HG03103 (cell line): ENCODE data around the gene RAPH1.

Experiments used
- ATAC-seq: cut with Tn5 transposase; IDR thresholded peaks from one replicate; pipeline ENCODE4 v1.9.1; 2021; ENCODE audit warnings: low read depth; ENCODE audit not compliant: unreplicated experiment

Gene RAPH1

DNA sequence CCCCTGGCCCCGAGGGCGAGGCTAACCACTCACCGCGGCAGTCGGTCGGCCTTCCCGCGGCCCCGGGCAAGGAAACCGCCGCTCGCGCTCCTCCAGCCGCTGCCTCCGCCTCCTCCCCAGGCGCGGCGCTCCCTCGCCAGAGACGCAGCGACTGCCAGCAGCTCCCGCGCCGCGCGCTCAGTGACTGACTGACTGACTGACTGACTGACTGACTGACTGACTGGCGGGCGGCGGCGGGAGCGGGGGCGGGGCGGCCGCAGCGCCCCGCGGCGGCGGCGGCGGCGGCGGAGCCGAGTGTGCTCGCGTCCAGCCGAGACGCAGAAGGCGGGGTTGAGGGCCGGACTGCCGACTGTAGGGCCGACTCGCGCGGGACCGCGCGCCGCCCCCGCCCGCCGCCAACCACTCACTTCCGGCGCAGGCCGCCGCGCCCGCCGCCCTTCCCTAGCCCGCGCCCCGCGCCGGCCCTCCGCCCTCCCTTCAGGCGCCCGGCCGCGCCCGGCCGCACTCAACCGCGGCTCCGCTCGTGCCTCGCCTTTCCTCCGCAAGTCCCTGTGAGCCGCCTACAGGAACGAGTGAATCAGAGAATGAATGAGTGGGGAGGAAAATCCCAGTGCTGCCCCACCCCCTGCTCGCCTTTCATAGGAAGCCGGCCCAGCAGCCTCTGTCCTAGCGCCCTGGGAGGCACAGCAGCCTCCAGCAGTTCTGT lies at the start of gene RAPH1:
RAPH1 (minus strand) TSS at position 224 of the 706 bp plus-strand sequence. CDS start 39,948 bp downstream, outside the sequence.
- peak; percentile 52 for ATAC-seq

DNA sequence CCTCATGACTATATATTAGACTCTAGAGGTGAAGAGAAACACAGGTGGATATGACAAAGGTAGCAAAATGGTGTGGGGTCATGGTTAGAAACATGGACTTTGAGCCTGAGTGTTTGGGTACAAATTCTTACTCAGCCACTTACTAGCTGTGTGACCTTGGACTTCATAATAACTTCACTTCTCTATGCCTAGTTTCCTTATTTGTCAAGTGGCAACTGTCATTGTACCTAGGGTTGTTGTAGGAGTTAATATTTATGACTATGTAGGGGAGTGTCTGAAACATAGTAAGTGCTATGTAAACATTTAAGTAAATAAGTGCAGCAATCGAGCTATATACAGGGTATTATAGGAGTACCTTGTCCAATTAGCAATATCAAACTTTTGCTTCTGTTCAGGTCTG lies 49.7 kb upstream of the RAPH1 start:
- no peak for ATAC-seq

DNA sequence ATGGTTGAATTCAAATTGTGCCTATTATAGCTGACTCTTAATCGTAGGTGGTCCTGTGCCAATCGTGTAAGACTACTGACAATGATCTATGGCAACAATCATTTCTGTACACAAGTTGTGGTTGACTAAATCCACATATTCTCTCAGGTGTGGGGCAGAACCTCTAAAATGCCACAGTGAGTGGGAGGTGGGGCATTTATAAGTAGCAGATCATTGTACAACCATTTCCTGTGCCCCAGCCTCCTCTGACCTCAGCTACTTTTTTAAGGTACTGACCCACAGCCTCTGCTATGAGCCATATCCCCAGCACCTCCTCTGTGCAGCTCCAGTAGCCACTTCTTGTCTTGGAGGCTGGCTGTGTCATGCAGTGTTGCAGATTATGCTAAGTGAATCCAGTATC lies 48.6 kb upstream of the RAPH1 start:
- ATAC-seq: peak; percentile 37

DNA sequence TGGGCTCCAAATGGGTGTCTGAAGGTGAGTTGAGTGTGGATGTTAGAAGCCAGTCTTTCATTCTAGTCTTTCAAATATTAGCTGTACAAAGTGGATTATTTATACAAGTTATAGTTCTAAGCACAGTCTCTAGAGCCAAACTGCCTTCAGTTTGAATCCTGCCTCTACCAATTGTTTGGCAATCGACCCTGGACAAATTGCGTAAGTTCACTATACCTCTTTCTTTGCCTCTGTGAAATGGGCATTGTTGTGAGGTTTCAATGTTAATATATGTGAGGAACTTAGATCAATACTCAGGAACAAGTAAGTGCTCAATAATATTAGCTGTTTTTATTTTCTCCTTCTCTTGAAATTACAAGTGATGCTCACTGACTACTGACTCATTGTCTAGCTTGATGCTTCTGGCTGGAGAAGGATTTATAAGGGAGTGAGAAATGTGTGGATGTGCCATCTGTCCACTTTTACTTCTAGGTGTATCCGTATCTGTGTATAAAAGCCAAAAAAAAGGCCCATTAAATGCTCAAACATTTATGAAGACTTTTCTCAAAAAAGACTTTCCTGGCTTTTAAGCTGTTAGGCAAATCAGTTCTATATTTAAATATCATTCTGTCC lies 48.1 kb upstream of the RAPH1 start:
- ATAC-seq: no peak

GRCh38 chr2:203582468-203582867 lies 47.4 kb upstream of the RAPH1 start:
- ATAC-seq: no peak

- no peak for ATAC-seq
Observed at GRCh38 chr2:203580844-203581243, 45.7 kb upstream of the RAPH1 start.

GRCh38 chr2:203579730-203580129 lies 44.6 kb upstream of the RAPH1 start:
- ATAC-seq: no peak

DNA sequence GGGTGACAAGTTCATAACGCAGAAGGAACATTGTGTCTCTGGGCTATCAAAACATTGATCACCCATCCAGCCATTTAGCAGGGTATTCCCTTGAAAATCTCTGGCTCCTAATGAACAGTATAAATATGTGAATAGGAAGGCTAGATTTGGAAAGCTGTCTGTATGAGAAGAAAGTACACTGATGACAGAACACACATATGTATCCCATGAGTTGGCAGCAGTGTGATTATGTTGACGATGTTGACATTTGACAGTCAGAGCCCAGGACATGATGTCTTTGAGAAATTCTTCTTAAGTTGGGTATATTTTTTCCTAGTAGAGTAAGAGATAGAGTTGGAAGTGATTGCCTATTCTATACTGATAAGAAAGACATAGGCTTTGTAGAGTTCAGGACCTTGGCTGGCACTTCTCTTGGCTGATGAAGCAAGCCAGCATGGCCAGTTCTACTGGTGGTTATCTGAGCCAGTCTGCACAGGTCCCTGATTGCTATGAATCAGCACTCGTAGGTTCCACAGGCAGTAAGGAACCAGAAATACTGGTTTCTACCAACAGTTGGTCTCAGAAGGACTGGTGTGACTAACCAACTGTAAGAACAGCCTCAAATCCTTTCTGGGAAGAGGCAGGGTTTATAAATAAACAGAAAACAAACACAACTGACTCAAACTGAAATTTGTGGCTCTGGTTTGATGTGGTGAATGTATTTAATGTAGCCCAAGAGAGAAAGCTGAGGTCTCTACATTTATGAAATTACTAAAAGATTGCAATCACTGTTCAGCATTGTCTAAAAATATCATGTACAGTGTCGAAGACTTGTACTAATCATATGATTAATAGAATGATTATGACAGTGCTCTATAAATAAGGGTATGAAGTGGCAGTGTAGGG lies 43.9 kb upstream of the RAPH1 start:
- ATAC-seq: peak; percentile 93

- ATAC-seq: no peak
Observed at GRCh38 chr2:203574824-203575223, 39.7 kb upstream of the RAPH1 start.

GRCh38 chr2:203572316-203572715 lies 37.2 kb upstream of the RAPH1 start:
- no peak for ATAC-seq

DNA sequence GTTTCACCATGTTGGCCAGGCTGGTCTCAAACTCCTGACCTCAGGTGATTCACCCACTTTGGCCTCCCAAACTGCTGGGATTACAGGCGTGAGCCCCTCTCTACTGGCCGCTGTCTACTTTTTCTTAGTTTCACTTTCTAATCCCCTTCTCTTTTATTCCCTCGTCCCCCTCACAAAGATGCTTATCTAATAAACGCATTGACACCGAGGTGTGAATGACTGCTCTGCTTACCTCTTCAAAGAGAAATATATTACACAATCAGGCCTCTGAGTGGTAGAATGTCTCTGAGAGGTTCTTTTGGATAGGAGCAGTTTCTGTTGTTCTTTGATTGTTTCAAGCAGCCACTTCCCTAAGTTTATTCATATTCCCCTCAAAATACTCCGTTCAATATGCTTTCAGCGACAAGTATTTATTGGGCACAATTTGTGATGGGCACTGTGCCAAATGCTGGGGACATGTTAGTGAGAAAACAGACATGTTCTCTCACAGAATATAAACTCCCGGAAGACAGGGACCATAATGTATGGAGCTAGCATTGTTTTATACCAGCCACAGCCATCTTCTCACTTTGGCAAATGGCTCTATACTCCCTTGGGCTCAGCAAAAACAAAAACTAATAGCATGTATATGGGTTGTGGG lies 34.7 kb upstream of the RAPH1 start:
- no peak for ATAC-seq

GRCh38 chr2:203567691-203568090 lies 32.6 kb upstream of the RAPH1 start:
- ATAC-seq: no peak

- ATAC-seq: no peak
Observed at GRCh38 chr2:203566161-203566560, 31.1 kb upstream of the RAPH1 start.

- no peak for ATAC-seq
Observed at GRCh38 chr2:203565076-203565475, 30.0 kb upstream of the RAPH1 start.

DNA sequence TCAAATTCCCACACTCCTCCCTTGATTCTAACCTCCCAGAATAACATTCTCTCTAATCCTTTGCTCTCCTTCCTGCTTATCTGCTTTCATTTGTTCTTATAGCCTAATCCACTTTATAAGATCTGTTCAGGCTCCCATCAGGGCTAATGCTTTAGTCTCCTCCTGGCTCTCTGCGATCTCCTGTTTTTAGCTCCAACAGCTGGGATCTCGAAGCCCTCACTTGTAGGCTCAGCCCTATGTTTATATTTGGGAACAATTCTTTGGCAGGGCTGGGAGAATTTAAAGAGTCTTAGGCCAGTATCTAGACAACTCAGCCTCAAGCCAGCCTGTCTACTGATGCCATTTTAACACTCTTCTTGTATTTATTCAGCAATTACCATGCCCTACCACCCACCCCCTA lies 27.2 kb upstream of the RAPH1 start:
- ATAC-seq: no peak

- no peak for ATAC-seq
Observed at GRCh38 chr2:203559641-203560040, 24.5 kb upstream of the RAPH1 start.

DNA sequence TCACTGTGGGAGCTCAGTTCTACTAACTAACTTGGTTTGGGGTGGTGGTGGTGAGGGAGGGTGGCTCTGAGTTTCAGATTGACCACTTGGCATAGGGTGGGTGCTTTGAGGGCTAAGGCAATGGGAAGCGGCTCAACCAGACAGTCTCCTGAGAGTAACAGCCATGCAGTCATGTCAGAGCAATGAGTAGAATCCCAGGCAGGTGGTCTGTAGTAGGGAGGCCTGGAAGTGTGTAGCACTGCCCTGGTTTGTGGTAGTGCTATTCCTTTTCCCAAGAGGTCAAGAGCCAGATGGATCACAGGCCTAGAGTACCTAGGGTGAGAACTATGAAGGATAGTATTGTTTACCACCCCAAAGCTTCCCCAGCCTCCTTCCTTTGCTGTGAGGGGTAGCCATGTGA lies 18.7 kb upstream of the RAPH1 start:
- ATAC-seq: no peak

DNA sequence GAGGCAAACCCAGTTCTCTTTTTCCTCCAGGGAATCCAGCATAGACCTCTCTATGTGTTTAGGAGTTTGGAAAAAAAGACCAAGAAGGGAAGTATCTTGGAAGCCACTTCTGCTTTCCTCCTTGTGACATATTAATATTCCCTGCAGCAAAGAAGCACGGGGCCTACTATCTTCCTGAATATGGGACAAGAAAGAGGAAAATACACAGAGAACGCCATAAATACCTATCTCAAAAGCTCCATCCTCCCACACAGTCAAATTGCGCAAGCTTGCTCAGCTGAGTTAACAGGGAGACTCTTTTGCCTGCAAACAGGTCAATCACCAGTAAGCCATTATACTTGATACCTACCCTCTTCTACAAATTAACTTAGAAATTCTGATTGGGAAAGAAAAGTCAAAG lies 16.7 kb upstream of the RAPH1 start:
- no peak for ATAC-seq

DNA sequence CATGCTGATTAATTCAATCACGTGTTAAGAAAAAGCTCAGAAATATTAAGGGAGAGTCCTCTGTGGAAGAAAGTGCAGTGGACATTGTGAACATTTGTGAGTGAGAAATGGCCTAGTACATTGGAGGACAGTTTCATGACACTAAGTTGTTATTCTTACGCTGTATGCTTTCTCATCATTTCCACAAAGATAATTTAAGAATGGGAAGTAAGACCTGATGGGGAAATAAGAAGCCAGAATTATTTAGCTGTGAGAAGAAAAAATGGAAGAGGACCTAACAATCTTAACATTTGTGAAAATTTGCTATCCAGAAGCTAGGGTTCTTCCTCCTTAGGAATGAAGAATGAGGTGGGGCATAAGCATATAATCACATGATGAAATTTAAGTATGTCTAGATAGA lies 15.2 kb upstream of the RAPH1 start:
- no peak for ATAC-seq

DNA sequence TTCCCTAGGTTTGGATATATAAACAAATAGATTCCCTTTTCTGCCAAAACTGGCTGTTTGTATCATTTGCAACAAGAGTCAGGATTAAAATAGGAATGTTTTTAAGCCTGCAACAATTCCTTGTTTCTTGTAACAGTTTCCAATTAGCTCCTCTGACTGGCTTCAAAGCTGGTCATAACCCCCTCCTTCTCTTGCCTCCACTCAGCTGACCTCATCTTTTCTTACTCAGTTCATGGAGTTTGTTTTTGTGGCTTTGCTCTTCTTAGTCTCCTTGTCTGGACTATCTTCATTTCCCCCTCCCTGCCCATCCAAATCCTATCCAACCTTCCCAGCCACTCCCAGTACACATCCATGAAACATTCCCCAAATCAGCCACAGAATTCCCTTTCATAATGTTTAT lies 14.3 kb upstream of the RAPH1 start:
- no peak for ATAC-seq

DNA sequence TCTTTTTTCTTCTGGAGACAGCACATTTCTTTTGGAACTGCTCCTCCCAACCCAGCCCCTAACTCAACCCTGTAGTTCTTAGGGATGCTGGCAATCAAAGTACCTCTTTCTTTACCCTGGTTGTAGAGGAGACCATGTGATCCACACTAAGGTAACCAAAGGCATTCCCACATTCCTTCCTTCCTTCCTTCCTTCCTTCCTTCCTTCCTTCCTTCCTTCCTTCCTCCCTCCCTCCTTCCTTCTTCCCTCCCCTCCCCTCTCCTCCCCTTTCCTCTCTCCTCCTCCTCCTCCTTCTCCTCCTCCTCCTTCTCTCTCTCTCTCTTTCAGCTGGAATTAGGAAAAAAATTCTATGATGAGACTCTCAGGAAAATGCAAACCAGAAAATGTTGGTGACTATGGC lies 13.8 kb upstream of the RAPH1 start:
- ATAC-seq: no peak
